ENCODE results near the gene LY6G6F. TPM values are rescaled to one million over a fixed set of nuclear protein-coding genes. Genes with fewer than 3 reads are reported as not detected.

Gene LY6G6F
- polyA plus RNA-seq, 3 donors = 0.51 TPM; not detected in 2

- Histone ChIP-seq H3K27ac (ENCODE audit: low read depth in 1 of 2, low read length in 2 of 2) (peak overlapping the region; percentile 52 to 80), H3K27me3 (ENCODE audit: control insufficient read depth in 2 of 2, insufficient read depth in 2 of 2, low read length in 2 of 2) (no peaks in the 10 kb centered on the region), H3K79me2 (ENCODE audit: insufficient read depth, low read length) (peaks cover 79% of the 10 kb centered on the region), H4K20me1 (ENCODE audit: insufficient read depth, low read length) (peaks cover 26% of the 10 kb centered on the region), H3K9ac (ENCODE audit: insufficient read depth, low read length, poor library complexity, severe bottlenecking) (peak overlapping the region; percentile 77), H3K4me1 (ENCODE audit: control insufficient read depth in 1 of 2, insufficient read depth in 2 of 2, low read length in 2 of 2) (peaks cover 61 to 87% of the 10 kb centered on the region in 2 donors), H3K4me2 (replicated peaks; ENCODE audit: extremely low read depth, low read length, poor library complexity, severe bottlenecking) (peak overlapping the region; percentile 87), H3K36me3 (replicated peaks in 1 of 2; ENCODE audit: control insufficient read depth in 1 of 2, insufficient read depth in 2 of 2, low read length in 2 of 2) (peaks cover 15 to 42% of the 10 kb centered on the region in 2 donors), H3K4me3 (replicated peaks in 1 of 3; ENCODE audit: low read depth in 2 of 3, low read length in 3 of 3) (peak overlapping the region in 1 of 3 experiments; percentile 89), H3K9me3 (replicated peaks in 1 of 2; ENCODE audit: control insufficient read depth in 1 of 2, insufficient read depth in 1 of 2, low read length in 2 of 2) (no peaks in the 10 kb centered on the region), H2AFZ (ENCODE audit: insufficient read depth, low read depth, low read length, poor library complexity, severe bottlenecking) (peak overlapping the region; percentile 78)
- 74% methylated on average over 3 of the region's 12 CpGs for WGBS (ENCODE audit: insufficient coverage)
- peak overlapping the region; percentile 93 to 97 for H3K4me3 Mint-ChIP-seq
- H3K36me3 Mint-ChIP-seq = peaks cover 34 to 58% of the 10 kb centered on the region in 2 donors
- DNase-seq = no peak
- H3K27ac Mint-ChIP-seq = peak overlapping the region; percentile 86 to 95 (median 93)
- no peak for TF ChIP-seq CTCF (IDR thresholded peaks at IDR 0.05)
- H3K9me3 Mint-ChIP-seq = peaks cover 0 to 2% (median 0%) of the 10 kb centered on the region in 7 donors
- intact Hi-C loops (cut with micrococcal nuclease) = loop anchor here in 1 of 2 donors (5.0 kb wide), 1 partner anchor 114 kb away; the partner anchor contains the start of genes ATP6V1G2 and NFKBIL1
- H3K27me3 Mint-ChIP-seq (ENCODE audit: low read depth in 3 of 3) = peaks cover 0 to 1% (median 0%) of the 10 kb centered on the region in 3 donors
- H3K4me1 Mint-ChIP-seq = peaks cover 73% of the 10 kb centered on the region
Measured at GRCh38 chr6:31661262-31662123, 45.2 kb upstream of the LY6G6F start.

GRCh38 chr6:31662124-31662723 lies 44.4 kb upstream of the LY6G6F start:
- H3K4me1 ChIP-seq (ENCODE audit: control insufficient read depth in 1 of 2, insufficient read depth in 2 of 2, low read length in 2 of 2) = peaks cover 66 to 93% of the 10 kb centered on the region in 2 donors
- peak overlapping the region; percentile 4 to 28 for H3K27ac ChIP-seq (ENCODE audit: low read depth in 1 of 2, low read length in 2 of 2)

More at GRCh38 chr6:31662124-31662723, 44.4 kb upstream of the LY6G6F start:
- Histone ChIP-seq H4K20me1 (ENCODE audit: insufficient read depth, low read length) (peaks cover 26% of the 10 kb centered on the region), H2AFZ (ENCODE audit: insufficient read depth, low read depth, low read length, poor library complexity, severe bottlenecking) (no peak overlapping the region), H3K4me2 (replicated peaks; ENCODE audit: extremely low read depth, low read length, poor library complexity, severe bottlenecking) (no peak overlapping the region), H3K79me2 (ENCODE audit: insufficient read depth, low read length) (peaks cover 81% of the 10 kb centered on the region), H3K4me3 (replicated peaks in 1 of 3; ENCODE audit: low read depth in 2 of 3, low read length in 3 of 3) (no peak overlapping the region), H3K36me3 (replicated peaks in 1 of 2; ENCODE audit: control insufficient read depth in 1 of 2, insufficient read depth in 2 of 2, low read length in 2 of 2) (peaks cover 16 to 40% of the 10 kb centered on the region in 2 donors), H3K9me3 (replicated peaks in 1 of 2; ENCODE audit: control insufficient read depth in 1 of 2, insufficient read depth in 1 of 2, low read length in 2 of 2) (no peaks in the 10 kb centered on the region), H3K27me3 (ENCODE audit: control insufficient read depth in 2 of 2, insufficient read depth in 2 of 2, low read length in 2 of 2) (no peaks in the 10 kb centered on the region), H3K9ac (ENCODE audit: insufficient read depth, low read length, poor library complexity, severe bottlenecking) (no peak overlapping the region)
- intact Hi-C loops (cut with micrococcal nuclease) = loop anchor here in 1 of 2 donors (5.0 kb wide), 1 partner anchor 115 kb away; the partner anchor contains the start of genes ATP6V1G2 and NFKBIL1
- H3K27me3 Mint-ChIP-seq (ENCODE audit: low read depth in 3 of 3) = peaks cover 0 to 1% (median 0%) of the 10 kb centered on the region in 3 donors
- 80% methylated on average over 5 of the region's 12 CpGs for WGBS (ENCODE audit: insufficient coverage)
- peaks cover 76% of the 10 kb centered on the region for H3K4me1 Mint-ChIP-seq
- peaks cover 34 to 57% of the 10 kb centered on the region in 2 donors for H3K36me3 Mint-ChIP-seq
- TF ChIP-seq CTCF (IDR thresholded peaks at IDR 0.05) = no peak
- DNase-seq = no peak
- peaks cover 0 to 2% (median 0%) of the 10 kb centered on the region in 7 donors for H3K9me3 Mint-ChIP-seq
- no peak overlapping the region for H3K4me3 Mint-ChIP-seq
- peak overlapping the region; percentile 50 to 95 (median 82) for H3K27ac Mint-ChIP-seq
